GM19193 (cell line): Measurements from ENCODE around the gene MYH11.

Source experiments
- POLR2A ChIP-seq: IDR thresholded peaks from 4 replicates; pipeline ENCODE4 v1.6.1; 2011; ENCODE audit not compliant: insufficient read depth, insufficient read length; ENCODE audit errors: extremely low read depth

Gene MYH11

DNA sequence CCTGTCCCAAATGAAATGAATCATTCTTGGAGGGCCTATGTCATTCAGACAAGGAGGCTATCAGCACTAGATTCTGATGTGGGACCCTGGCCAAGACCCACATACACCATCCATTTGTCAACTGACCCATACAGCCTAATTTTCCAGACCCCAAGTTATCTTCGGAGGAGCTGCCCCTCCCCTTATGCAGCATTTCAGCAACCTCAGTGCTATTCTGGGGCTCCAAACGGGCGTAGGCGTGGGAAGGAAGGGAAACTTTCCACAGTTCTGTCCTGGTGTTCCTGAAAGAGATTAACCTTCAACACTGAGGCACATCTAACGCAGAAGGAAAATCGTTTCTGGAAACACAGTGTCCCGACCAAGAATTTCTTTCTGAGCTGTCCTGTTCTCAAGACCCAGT lies 86.7 kb downstream of the MYH11 start:
- no peak for TF ChIP-seq POLR2A

DNA sequence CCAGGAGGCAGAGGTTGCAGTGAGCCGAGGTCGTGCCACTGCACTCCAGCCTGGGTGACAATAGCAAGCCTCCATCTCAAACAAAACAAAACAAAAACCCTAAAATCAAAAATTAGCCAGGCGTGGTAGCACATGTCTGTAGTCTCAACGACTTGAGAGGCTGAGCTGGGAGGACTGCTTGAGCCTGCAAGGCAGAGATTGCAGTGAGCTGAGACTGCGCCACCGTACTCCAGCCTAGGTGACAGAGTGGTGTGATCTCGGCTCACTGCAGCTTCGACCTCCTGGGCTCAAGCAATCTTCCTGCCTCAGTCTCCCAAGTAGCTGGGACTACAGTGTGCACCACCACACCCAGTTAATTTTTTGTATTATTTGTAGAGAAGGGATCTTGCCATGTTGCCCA lies 87.6 kb downstream of the MYH11 start:
- no peak for TF ChIP-seq POLR2A

DNA sequence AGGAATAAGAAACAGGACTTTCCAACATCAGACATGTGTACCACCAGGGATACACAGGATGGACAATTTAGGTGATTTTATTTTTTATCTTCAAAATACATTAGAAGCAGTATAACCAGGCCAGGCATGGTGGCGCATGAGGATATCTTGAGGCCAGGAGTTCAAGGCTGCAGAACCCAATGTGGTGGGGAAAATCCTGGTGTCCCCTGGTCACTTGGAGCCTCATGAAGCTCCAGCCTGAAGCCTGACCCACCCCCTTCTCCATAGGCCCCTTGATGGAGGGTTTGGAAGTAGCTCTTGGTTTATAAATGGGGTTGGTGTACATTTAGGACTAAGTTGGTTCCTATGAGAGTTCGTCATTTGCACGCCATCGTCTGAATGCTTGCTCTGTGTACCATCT lies 88.6 kb downstream of the MYH11 start:
- TF ChIP-seq POLR2A: no peak

DNA sequence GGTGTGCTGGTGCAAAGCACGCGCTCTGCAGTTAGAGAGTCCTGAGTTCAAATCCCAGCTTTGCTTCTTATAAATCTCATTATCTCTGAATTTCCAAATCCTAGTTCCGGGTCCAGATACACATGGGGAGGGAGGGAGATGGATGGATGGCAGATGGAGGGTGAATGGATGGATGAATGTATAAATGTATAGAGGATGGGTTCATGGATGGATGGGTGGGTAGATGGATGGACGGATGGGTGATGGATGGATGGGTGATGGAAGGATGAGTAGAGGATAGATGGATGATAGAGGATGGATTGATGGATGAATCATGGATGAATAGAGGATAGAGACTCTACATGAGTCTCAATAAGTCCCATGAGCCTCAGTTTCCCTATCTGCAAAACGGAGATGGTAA lies 89.9 kb downstream of the MYH11 start:
- no peak for TF ChIP-seq POLR2A

DNA sequence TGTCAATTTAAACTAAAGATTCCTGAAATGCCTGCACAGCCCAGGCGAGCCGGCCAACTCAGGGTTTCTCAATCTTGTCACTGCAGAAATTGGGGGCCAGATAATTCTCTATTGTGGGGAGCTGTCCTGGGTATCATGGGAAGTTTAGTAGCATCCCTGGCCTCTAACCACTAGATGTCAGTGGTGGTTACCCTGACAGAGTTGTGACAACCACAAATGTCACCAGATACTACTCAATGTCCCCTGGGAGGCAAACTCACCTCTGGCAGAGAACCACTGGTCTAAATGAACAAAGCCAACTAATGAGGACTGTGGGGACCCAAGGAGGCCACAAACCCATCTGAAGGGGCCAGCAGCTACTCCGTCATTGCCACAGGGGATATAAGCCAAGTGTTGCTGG lies 90.9 kb downstream of the MYH11 start:
- no peak for TF ChIP-seq POLR2A

DNA sequence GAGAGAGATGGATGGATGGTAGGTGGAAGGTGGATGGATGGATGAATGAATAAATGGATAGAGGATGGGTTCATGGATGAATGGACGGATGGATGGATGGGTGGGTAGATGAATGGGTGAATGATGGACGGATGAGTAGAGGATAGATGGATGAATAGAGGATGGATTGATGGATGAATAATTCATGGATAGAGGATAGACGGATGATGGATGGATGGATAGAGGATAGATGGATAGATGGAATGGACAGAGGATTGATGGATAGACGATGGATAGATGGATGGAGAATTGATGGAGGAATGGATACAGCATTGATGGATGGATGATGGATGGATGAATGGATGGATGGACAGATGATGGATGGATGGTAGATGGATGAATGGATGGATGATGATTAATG lies 91.7 kb downstream of the MYH11 start:
- TF ChIP-seq POLR2A: no peak

DNA sequence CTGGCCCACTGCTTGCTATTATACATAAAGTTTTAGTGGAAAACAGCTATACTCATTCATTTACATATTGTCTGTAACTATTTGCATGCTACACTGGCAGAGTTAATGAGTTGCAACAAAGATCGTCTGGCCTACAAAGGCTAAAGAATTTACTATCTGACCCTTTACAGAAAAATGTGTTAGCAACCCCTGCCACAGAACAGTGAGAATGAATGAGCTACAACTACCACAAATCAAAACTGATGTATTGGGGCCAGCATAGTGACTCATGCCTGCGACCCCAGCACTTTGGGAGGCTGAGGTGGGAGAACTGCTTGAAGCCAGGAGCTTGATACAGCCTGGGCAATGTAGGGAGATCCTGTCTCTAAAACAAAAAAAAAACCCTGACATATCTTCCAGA lies 92.7 kb downstream of the MYH11 start:
- TF ChIP-seq POLR2A: no peak

DNA sequence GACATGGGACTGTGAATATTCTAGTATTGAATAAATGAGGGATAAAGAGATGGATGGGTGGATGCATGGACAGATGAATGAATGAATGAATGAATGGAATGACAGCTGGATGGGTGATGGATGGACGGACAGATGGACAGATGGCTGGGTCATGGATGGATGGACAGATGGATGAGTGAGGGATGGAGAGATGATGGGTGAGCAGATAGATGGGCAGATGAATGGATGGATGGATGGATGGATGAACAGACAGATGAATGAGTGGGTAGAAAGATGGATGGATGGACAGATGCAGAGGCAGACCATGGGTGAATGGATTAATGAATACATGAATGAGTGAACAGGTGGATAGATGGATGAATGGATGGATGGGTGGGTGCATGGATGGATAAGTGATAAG lies 96.7 kb downstream of the MYH11 start:
- no peak for TF ChIP-seq POLR2A

DNA sequence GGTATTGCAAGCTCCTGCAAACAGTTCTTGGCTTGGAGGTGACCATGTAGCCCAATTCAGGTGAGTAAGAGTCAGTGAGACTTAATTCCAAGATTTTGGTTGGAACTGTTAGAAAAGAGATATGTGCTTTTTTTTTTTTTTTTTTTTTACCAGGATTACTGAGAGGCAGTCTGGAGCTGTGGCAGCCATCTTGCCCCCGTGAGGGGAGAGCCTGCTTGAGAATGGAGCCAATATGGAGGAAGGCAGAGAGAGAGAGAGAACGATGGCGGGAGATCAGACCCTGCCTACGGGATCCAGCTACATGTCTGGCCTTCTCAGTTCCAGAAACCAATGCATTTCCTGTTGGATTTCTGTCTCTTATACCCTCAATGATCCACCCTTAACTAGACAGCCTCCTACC lies 97.8 kb downstream of the MYH11 start:
- no peak for TF ChIP-seq POLR2A

DNA sequence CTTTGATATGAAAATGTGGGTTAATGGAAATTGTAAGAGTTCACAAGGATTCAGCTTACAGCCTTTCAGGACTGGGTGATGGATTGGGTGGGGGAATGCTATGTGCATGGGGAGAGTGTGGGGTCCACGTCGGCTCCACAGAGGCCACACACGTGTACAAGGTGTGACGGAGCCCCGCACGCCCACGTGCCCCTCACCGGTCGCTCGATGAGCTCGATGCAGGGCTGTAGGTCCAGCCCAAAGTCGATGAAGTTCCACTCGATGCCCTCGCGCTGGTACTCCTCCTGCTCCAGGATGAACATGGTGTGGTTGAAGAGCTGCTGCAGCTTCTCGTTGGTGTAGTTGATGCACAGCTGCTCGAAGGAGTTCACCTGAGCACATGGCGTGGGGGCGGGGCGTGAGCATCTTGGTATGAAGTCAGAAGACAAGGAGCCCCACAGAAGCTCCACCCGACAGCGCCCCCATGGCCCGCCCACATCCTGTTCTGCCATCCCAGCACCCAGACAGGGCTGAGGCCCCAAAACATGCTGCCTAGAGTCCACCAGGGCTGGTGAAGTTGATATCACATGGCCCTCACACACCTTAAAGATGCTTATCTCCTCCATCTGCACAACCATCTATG lies 99.1 kb downstream of the MYH11 start:
- TF ChIP-seq POLR2A: no peak

DNA sequence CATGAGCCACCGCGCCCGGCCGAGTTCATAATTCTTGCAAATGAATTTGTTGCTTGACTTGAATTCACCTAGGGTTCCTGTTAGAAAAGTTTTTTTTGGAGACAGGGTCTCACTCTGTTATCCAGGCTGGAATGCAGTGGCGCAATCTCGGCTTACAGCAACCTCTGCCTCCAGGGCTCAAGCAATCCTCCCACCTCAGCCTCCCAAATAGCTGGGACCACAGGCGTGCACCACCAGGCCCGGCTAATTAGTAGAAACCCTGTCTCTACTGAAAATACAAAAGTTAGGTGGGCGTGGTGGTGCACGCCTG lies 99.8 kb downstream of the MYH11 start:
- TF ChIP-seq POLR2A: no peak

DNA sequence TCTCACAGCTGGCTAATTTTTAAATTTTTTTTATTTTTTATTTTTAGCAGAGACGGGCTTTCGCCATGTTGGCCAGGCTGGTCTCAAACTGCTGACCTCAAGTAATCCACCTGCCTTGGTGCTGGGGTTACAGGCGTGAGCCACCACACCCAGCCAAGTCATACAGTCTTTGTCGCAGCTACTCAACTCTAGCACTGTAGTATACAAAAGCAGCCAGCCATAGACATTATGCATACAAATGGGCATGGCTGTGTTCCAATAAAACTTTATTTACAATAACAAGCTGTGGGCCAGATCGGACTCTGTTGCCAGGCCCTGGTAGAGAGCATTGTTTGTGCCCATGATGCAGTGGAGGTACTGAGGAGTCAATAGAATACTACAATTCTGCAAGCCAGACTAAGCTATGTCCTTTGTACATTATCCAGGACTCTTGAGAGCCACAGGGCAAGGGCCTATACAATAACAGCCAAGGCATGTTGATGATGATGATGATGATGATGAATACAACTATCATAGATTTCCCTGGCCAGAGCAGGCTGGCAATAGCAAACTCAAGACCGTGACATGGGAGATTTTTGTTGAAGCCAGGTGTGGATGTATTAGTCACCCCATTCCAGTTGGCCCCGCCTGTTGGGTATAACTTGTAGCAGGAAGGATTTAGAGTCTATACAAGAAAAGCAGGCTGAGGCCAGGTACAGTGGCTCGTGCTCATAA lies 101.8 kb downstream of the MYH11 start:
- no peak for TF ChIP-seq POLR2A

DNA sequence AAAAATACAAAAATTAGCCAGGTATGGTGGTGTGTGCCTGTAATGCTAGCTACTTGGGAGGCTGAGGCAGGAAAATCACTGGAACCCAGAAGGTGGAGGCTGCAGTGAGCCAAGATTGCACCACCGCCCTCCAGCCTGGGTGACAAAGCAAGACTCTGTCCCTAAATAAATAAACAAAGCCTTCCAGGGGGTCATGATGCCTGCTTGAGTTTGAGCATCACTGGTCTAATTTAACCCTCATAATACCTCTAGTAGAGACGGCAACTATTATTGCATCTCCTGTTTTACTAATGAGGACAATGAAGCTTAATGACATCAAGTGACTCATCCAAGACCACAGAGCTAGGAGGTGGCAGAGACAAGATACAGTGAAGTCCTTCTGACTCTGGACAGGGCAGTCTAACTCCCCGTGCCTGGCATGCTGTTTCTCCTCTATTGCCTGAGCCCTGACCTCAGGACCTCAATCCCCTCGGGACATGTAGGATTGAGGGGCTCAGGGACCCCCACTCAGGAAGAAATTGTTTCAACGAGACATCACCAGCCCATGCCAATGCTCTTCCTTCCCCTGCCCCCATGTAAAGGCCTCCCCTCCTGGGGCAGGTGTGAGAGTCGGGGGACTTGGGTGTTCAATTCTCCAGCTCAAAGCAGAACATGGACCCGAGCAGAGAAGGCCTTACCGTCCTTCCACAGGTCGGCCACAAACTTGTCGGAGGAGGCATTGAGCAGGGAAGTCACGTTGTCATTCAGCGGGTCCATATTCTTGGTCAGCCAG lies 103.9 kb downstream of the MYH11 start:
- TF ChIP-seq POLR2A: no peak

DNA sequence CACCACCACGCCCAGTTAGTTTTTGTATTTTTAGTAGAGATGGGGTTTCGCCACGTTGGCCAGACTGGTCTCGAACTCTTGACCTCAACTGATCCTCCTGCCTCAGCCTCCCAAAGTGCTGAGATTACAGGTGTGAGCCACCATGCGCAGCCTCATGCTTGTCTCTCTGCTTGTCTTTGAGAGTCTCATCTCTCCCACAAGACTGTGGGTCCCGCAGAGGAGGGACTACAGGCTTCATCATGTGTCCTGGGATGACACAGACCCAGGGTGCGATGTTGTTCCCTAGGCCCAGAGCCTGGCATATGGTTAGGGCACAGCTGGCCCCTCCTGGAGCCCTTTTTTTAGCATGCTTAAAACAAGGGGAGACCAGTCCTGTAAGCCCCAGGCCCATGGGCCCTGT lies 104.9 kb downstream of the MYH11 start:
- TF ChIP-seq POLR2A: no peak

DNA sequence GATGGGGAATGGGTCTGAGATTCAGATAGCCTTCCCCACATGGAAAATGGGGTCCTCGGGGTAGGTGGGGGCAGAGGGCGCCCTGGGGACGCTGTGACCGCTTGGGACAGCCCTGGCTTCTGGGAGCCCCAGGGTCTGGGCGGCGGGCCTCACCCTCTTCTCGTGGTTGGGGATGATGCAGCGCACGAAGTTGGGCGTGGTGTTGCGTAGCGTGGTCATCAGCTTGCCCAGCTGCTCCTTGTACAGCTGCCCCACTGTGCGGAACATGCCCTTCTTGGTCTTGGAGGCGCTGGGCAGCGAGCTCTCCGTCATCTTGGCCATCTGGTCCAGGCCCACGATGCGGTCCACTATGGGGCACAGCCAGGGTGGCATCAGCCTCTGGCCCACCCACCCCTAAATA lies 106.8 kb downstream of the MYH11 start:
- TF ChIP-seq POLR2A: no peak

DNA sequence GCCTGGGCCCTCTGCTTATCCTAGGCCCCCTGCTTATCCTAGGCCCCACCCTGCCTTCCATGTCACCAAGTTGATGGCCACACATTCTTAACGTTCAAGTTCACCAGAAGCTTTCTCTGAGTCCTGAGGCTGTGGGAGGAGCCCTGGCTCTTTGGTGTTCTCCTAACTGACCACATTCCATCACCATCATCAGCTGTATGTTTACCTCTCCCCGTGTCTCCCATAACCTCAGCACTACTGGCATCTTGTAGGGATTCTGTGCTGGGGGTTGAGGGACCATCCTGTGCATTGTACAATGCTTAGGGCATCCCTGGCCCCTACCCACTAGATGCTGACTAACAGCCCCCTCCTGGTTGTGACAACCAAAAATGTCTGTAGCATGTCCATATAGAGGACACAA lies 107.5 kb downstream of the MYH11 start:
- no peak for TF ChIP-seq POLR2A
